IMR-90 (cell line): Measurements from ENCODE around the gene ARFIP1. TPM values are rescaled to one million over a fixed set of nuclear protein-coding genes. Genes with fewer than 3 reads are reported as not detected.

Experiments
- ATAC-seq: fragments of 200-7000 bp; cut with Tn5 transposase; 2 replicates; pipeline ENCODE4 v1.9.1; 2020; ENCODE audit warnings: low read depth, mild to moderate bottlenecking, moderate library complexity
- BruUV-seq: library from RNA; stranded (reverse); fragments of 400-500 nt; replicated peaks from 2 replicates; lab custom pipeline; 2021; lab: Mats Ljungman, UMichigan
- CTCF ChIA-PET: fragments of 300-600 bp; formaldehyde crosslinking; extraction: SDS; loops from one replicate; lab custom pipeline; 2021; ENCODE audit warnings: antibody characterized with exemption; lab: Yijun Ruan, JAX
- POLR2A ChIA-PET: fragments of 300-600 bp; sonication (Branson Sonifier 250); formaldehyde crosslinking; loops from one replicate; lab custom pipeline; 2022; ENCODE audit warnings: antibody characterized with exemption; ENCODE audit not compliant: unreplicated experiment; lab: Charles Lee
- DNase-seq: peaks from one replicate; pipeline ENCODE4 v3.0.0; 2013
- H2AFZ ChIP-seq: replicated peaks from 2 replicates; pipeline ENCODE3; 2013; ENCODE audit warnings: low read length, mild to moderate bottlenecking; ENCODE audit not compliant: poor library complexity
- H2AK5ac ChIP-seq: 2 replicates; pipeline ENCODE4 v1.6.1; 2013; ENCODE audit warnings: low read depth, low read length, inconsistent platforms
- H2AK9ac ChIP-seq: replicated peaks from 2 replicates; pipeline ENCODE3; 2013; ENCODE audit warnings: mild to moderate bottlenecking, low read depth, low read length, moderate library complexity; ENCODE audit not compliant: poor library complexity
- H2BK120ac ChIP-seq: 2 replicates; pipeline ENCODE4 v1.6.1; 2013; ENCODE audit warnings: low read depth, low read length, inconsistent platforms
- H2BK15ac ChIP-seq: 3 replicates; pipeline ENCODE4 v1.6.1; 2013; ENCODE audit warnings: low read depth, low read length, inconsistent platforms
- H2BK20ac ChIP-seq: 2 replicates; pipeline ENCODE4 v1.6.1; 2013; ENCODE audit warnings: low read depth, mild to moderate bottlenecking, inconsistent platforms, low read length, moderate library complexity
- H2BK5ac ChIP-seq: 2 replicates; pipeline ENCODE4 v1.6.1; 2013; ENCODE audit warnings: mild to moderate bottlenecking, low read depth, low read length, inconsistent platforms; ENCODE audit not compliant: poor library complexity, severe bottlenecking
- H3K14ac ChIP-seq: replicated peaks from 2 replicates; pipeline ENCODE4 v1.6.1; 2013; ENCODE audit warnings: low read depth, low read length, inconsistent platforms
- H3K18ac ChIP-seq: 2 replicates; pipeline ENCODE4 v1.6.1; 2013; ENCODE audit warnings: low read depth, low read length, control low read depth
- H3K23ac ChIP-seq: 2 replicates; pipeline ENCODE4 v1.6.1; 2013; ENCODE audit warnings: low read depth, low read length, inconsistent platforms
- H3K27ac ChIP-seq: 2 replicates; pipeline ENCODE4 v1.5.1; 2013; ENCODE audit warnings: mild to moderate bottlenecking, control low read depth, low read length; ENCODE audit not compliant: insufficient read depth
- H3K27me3 ChIP-seq: 2 replicates; pipeline ENCODE4 v1.6.1; 2013; ENCODE audit warnings: low read length; ENCODE audit not compliant: control insufficient read depth, insufficient read depth
- H3K36me3 ChIP-seq: 2 replicates; pipeline ENCODE4 v1.6.1; 2013; ENCODE audit warnings: low read length, mixed read lengths; ENCODE audit not compliant: control insufficient read depth, insufficient read depth
- H3K4ac ChIP-seq: 2 replicates; pipeline ENCODE4 v1.6.1; 2013; ENCODE audit warnings: low read depth, low read length, inconsistent platforms
- H3K4me1 ChIP-seq: 2 replicates; pipeline ENCODE4 v1.6.1; 2013; ENCODE audit warnings: low read length, mixed read lengths; ENCODE audit not compliant: control insufficient read depth, insufficient read depth
- H3K4me2 ChIP-seq: 2 replicates; pipeline ENCODE4 v1.6.1; 2013; ENCODE audit warnings: low read depth, mild to moderate bottlenecking, control low read depth, low read length, moderate library complexity
- H3K4me3 ChIP-seq: 2 replicates; pipeline ENCODE4 v1.5.1; 2013; ENCODE audit warnings: low read depth, mild to moderate bottlenecking, control low read depth, low read length, moderate library complexity; ENCODE audit not compliant: insufficient read depth
- H3K56ac ChIP-seq: 2 replicates; pipeline ENCODE4 v1.6.1; 2013; ENCODE audit warnings: low read length, inconsistent platforms; ENCODE audit not compliant: insufficient read depth; ENCODE audit errors: extremely low read depth
- H3K79me1 ChIP-seq, 2 experiments: 2 replicates each; pipeline ENCODE4 v1.6.1; 2013; ENCODE audit warnings: low read length in 2 of 2, inconsistent platforms in 1 of 2, low read depth in 1 of 2
- H3K9ac ChIP-seq: 2 replicates; pipeline ENCODE4 v1.6.1; 2013; ENCODE audit warnings: low read depth, low read length, control low read depth
- H3K9me1 ChIP-seq: 2 replicates; pipeline ENCODE4 v1.6.1; 2013; ENCODE audit warnings: low read length, inconsistent platforms; ENCODE audit not compliant: insufficient read depth
- H3K9me3 ChIP-seq: 2 replicates; pipeline ENCODE4 v1.6.1; 2013; ENCODE audit warnings: low read length; ENCODE audit not compliant: control insufficient read depth, insufficient read depth
- H4K20me1 ChIP-seq: 2 replicates; pipeline ENCODE4 v1.6.1; 2013; ENCODE audit warnings: low read length, inconsistent platforms; ENCODE audit not compliant: insufficient read depth
- H4K5ac ChIP-seq: 2 replicates; pipeline ENCODE4 v1.6.1; 2013; ENCODE audit warnings: mild to moderate bottlenecking, low read depth, low read length, control low read depth
- H4K8ac ChIP-seq, 2 experiments: 2 replicates each; pipeline ENCODE4 v1.6.1; 2013; ENCODE audit warnings: low read depth in 2 of 2, low read length in 2 of 2, control low read depth in 1 of 2, inconsistent platforms in 1 of 2
- H4K91ac ChIP-seq: 2 replicates; pipeline ENCODE4 v1.6.1; 2013; ENCODE audit warnings: low read depth, low read length, inconsistent platforms; ENCODE audit not compliant: insufficient read depth
- BHLHE40 ChIP-seq: fragments of 150-350 bp; IDR thresholded peaks from 2 replicates; pipeline ENCODE4 v1.6.1; 2016; ENCODE audit warnings: mild to moderate bottlenecking, low read depth, low read length
- MAFK ChIP-seq: IDR thresholded peaks from 2 replicates; pipeline ENCODE4 v1.6.1; 2012; ENCODE audit warnings: low read depth, low read length, improper control_type of control experiment
- MAZ ChIP-seq: IDR thresholded peaks from 2 replicates; pipeline ENCODE4 v1.6.1; 2012; ENCODE audit warnings: low read depth, mild to moderate bottlenecking, low read length, improper control_type of control experiment, moderate library complexity, borderline replicate concordance
- MXI1 ChIP-seq: IDR thresholded peaks from 2 replicates; pipeline ENCODE4 v1.6.1; 2012; ENCODE audit warnings: low read depth, mild to moderate bottlenecking, low read length, moderate library complexity, borderline replicate concordance
- WGBS, 2 experiments: methylation state at CpG; one replicate each; pipeline versions ENCODE4 v1.1.5 to v1.1.7; 2013; ENCODE audit warnings: missing lambda C conversion rate in 2 of 2; ENCODE audit not compliant: insufficient read length in 1 of 2; ENCODE audit errors: extremely low coverage in 2 of 2; 5-methylcytosine and 5-hydroxymethylcytosine counted together
- dilution Hi-C: fragments of 300-500 bp; cut with HindIII; formaldehyde crosslinking; loops from one replicate; pipeline ENCODE4 v1.14.3; 2018; ENCODE audit warnings: low sequenced_read_pairs; ENCODE audit not compliant: unreplicated experiment
- in situ Hi-C: fragments of 300-500 bp; cut with MboI; formaldehyde crosslinking; loops from 3 replicates; pipeline ENCODE4 v1.14.3; 2019; ENCODE audit warnings: low sequenced_read_pairs, inconsistent platforms, mixed read lengths
- intact Hi-C: fragments of 100-400 bp; cut with micrococcal nuclease; formaldehyde crosslinking; loops from 2 replicates; pipeline ENCODE4 v1.10.0; 2022
- polyA plus RNA-seq, 3 experiments: library from polyadenylated mRNA; depleted of rRNA; stranded (reverse); fragments of >200 nt; gene quantifications; 2 replicates each; pipeline ENCODE4 v1.2.3, GENCODE V29; 2012; ENCODE audit warnings: low replicate concordance in 1 of 3
- total RNA-seq: library from RNA; depleted of rRNA; stranded (reverse); fragments of >200 nt; gene quantifications from 2 replicates; pipeline ENCODE4 v1.2.3, GENCODE V29; 2012

Gene ARFIP1
- total and polyA plus RNA-seq, 2 of the 4 experiments (the other 2 are of a cell fraction), result 12.7 to 30.5 TPM

GRCh38 chr4:152785639-152786615 is 6.2 kb downstream of the ARFIP1 start (continued):
- TF ChIP-seq MXI1 (no peak), BHLHE40 (no peak)

DNA sequence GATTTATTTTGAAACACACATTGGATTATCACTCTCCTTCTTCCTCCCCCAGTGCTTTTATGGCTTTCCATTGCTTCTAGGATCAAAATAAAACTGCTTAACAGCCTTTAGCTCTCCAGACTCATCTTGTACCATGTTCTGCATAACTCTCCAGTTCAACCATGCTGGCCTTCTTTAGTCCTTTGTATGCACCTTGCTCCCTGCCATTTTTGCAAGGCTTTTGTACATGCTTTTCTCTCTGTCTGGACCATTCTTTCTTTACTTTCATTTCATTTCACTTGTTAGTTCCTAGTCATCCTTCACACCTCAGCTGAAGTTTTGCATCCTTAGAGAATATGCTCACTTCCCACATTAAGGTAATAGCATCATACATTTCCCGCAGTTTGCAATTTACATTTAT is 6.9 kb downstream of the ARFIP1 start:
- H3K4ac ChIP-seq, result no peak overlapping the region
- ChIA-PET POLR2A (no interaction called here), CTCF (interaction anchor here (1.6 kb wide), 1 partner anchor 341 kb away, joined by 4 read pairs; no protein-coding TSS in a partner anchor)
- no peak overlapping the region for H4K91ac ChIP-seq
- no peak for ATAC-seq
- H3K14ac ChIP-seq, result no peak overlapping the region
- WGBS, 2 experiments, result no CpG with 5 or more reads among the region's 1 CpG
- H3K23ac ChIP-seq, result no peak overlapping the region
- dilution Hi-C loops (no loop called here), intact Hi-C loops (no loop called here), in situ Hi-C loops (no loop called here)
- H2AK9ac ChIP-seq, result no peak overlapping the region
- no peak overlapping the region for H2BK20ac ChIP-seq
- H3K4me3 ChIP-seq, result no peak overlapping the region
- no peak overlapping the region for H4K8ac ChIP-seq
- no peak overlapping the region for H2AFZ ChIP-seq
- no peak overlapping the region for H2BK15ac ChIP-seq
- no peak overlapping the region for H2AK5ac ChIP-seq
- H3K27ac ChIP-seq, result no peak overlapping the region
- H4K5ac ChIP-seq, result no peak overlapping the region
- no peak overlapping the region for H3K56ac ChIP-seq
- H3K9me3 ChIP-seq, result no peaks in the 10 kb centered on the region
- peaks cover 7% of the 10 kb centered on the region; the same call in 1 of the 2 replicates for H3K36me3 ChIP-seq
- H3K9ac ChIP-seq, result no peak overlapping the region
- no peak overlapping the region for H3K4me2 ChIP-seq
- H3K79me1 ChIP-seq, result peaks cover 11 to 43% of the 10 kb centered on the region in 2 experiments; a peak in 3 of 4 replicates
- H3K18ac ChIP-seq, result no peak overlapping the region
- H3K9me1 ChIP-seq, result peaks cover 5% of the 10 kb centered on the region
- no peaks in the 10 kb centered on the region for H3K4me1 ChIP-seq
- no peak overlapping the region for H2BK120ac ChIP-seq
- no peak overlapping the region for H2BK5ac ChIP-seq
- H3K27me3 ChIP-seq, result no peaks in the 10 kb centered on the region
- TF ChIP-seq MAFK (no peak), MAZ (no peak)
- peaks cover 16% of the 10 kb centered on the region; the same call in 1 of the 2 replicates for H4K20me1 ChIP-seq
- no peak for DNase-seq
- BruUV-seq, result no TSS peak
